Prostate gland (tissue), 2 donors: ENCODE data around the gene TNFAIP2. TPM values are rescaled to one million over a fixed set of nuclear protein-coding genes. Genes with fewer than 3 reads are reported as not detected.
"Not testable (repeated sequence)": the region's sequence is repeated elsewhere in the genome, so short reads cannot be mapped to it uniquely, and the experiment has no call there.

ENCODE experiments used
- DNase-seq: peaks from one replicate; pipeline ENCODE4 v3.0.0-alpha.2; 2019; ENCODE audit warnings: low spot score
- H3K27ac ChIP-seq, 2 donors: fragments of 200-600 bp; sonication (generic); 2 replicates each; pipeline ENCODE4 v1.5.1; 2017 to 2019
- H3K27me3 ChIP-seq: fragments of 200-600 bp; sonication (generic); replicated peaks from 2 replicates; pipeline ENCODE4 v1.5.1; 2019; ENCODE audit not compliant: insufficient read depth
- H3K36me3 ChIP-seq, 2 donors: fragments of 200-600 bp; sonication (generic); 1 replicate in 1 of 2; 2 replicates in 1 of 2; pipeline versions ENCODE4 v1.5.1 to v1.8.1; 2017 to 2019
- H3K4me1 ChIP-seq: fragments of 200-600 bp; sonication (generic); replicated peaks from 2 replicates; pipeline ENCODE4 v1.5.1; 2019
- H3K4me3 ChIP-seq, 2 donors: fragments of 200-600 bp; sonication (generic); 2 replicates each; pipeline ENCODE4 v1.5.1; 2017 to 2019
- H3K9me3 ChIP-seq: fragments of 200-600 bp; sonication (generic); 2 replicates; pipeline ENCODE4 v1.5.1; 2017
- CTCF ChIP-seq, 4 experiments: fragments of 200-600 bp in 2 of 4; fragments of 450-650 bp in 2 of 4; sonication (generic) in 2 of 4; IDR thresholded peaks; 1 replicate in 3 of 4; 2 replicates in 1 of 4; pipeline ENCODE4 v1.5.1; 2016 to 2019; ENCODE audit warnings: antibody characterized with exemption in 4 of 4, mild to moderate bottlenecking in 2 of 4, moderate library complexity in 2 of 4
- POLR2A ChIP-seq: fragments of 450-650 bp; IDR thresholded peaks from one replicate; pipeline ENCODE4 v1.6.1; 2016; ENCODE audit warnings: antibody characterized with exemption, mild to moderate bottlenecking
- POLR2AphosphoS5 ChIP-seq: sonication (generic); formaldehyde crosslinking; IDR thresholded peaks from one replicate; pipeline ENCODE4 v1.6.1; 2017; ENCODE audit warnings: antibody characterized with exemption
- WGBS: methylation state at CpG from one replicate; pipeline ENCODE4 v1.1.5; 2018; 5-methylcytosine and 5-hydroxymethylcytosine counted together
- intact Hi-C: fragments of 100-400 bp; cut with DNase I; formaldehyde crosslinking; loops from one replicate; pipeline ENCODE4 v1.14.2; 2022
- total RNA-seq, 2 donors: library from RNA; depleted of rRNA; stranded (reverse); fragments of >200 nt; gene quantifications; one replicate each; pipeline ENCODE4 v1.1.0, GENCODE V29; 2016

Gene TNFAIP2
- total RNA-seq, 2 donors from 2014 or later = 36.5 to 46.4 TPM

- no peaks in the 10 kb centered on the region for H3K9me3 ChIP-seq
- DNase-seq = no peak
- H3K27ac ChIP-seq = no peak overlapping the region
- H3K4me3 ChIP-seq = no peak overlapping the region
- H3K36me3 ChIP-seq = no peaks in the 10 kb centered on the region
- intact Hi-C loops = no loop called here
- H3K27me3 ChIP-seq = no peaks in the 10 kb centered on the region
- TF ChIP-seq CTCF (IDR thresholded peaks at IDR 0.05) (no peak), POLR2AphosphoS5 (no peak), POLR2A (no peak)
- WGBS = 40% methylated on average over 5 of the region's 6 CpGs
- H3K4me1 ChIP-seq = no peaks in the 10 kb centered on the region
Measured at GRCh38 chr14:103111232-103111868, 11.9 kb upstream of the TNFAIP2 start.

- Histone ChIP-seq H3K4me1 (no peaks in the 10 kb centered on the region), H3K27ac (no peak overlapping the region), H3K36me3 (no peaks in the 10 kb centered on the region), H3K27me3 (no peaks in the 10 kb centered on the region), H3K4me3 (no peak overlapping the region), H3K9me3 (no peaks in the 10 kb centered on the region)
- DNase-seq = no peak
- 63% methylated on average over 11 of the region's 11 CpGs for WGBS
- TF ChIP-seq CTCF (IDR thresholded peaks at IDR 0.05) (no peak), POLR2AphosphoS5 (no peak), POLR2A (no peak)
- intact Hi-C loops = no loop called here
Measured at GRCh38 chr14:103112400-103113243, 10.6 kb upstream of the TNFAIP2 start.

- Histone ChIP-seq H3K36me3 (no peaks in the 10 kb centered on the region), H3K9me3 (no peaks in the 10 kb centered on the region), H3K4me3 (no peak overlapping the region), H3K4me1 (no peaks in the 10 kb centered on the region), H3K27ac (no peak overlapping the region), H3K27me3 (no peaks in the 10 kb centered on the region)
- WGBS = 90% methylated on average over 5 of the region's 5 CpGs
- DNase-seq = no peak
- intact Hi-C loops = no loop called here
- TF ChIP-seq CTCF (IDR thresholded peaks at IDR 0.05) (no peak), POLR2AphosphoS5 (no peak), POLR2A (no peak)
Measured at GRCh38 chr14:103113303-103113702, 10.0 kb upstream of the TNFAIP2 start.

- Histone ChIP-seq H3K27me3 (no peaks in the 10 kb centered on the region), H3K4me3 (no peak overlapping the region), H3K4me1 (no peaks in the 10 kb centered on the region), H3K36me3 (no peaks in the 10 kb centered on the region), H3K9me3 (no peaks in the 10 kb centered on the region), H3K27ac (no peak overlapping the region)
- no peak for DNase-seq
- no peak for TF ChIP-seq CTCF (IDR thresholded peaks at IDR 0.05)
- no peak for TF ChIP-seq POLR2AphosphoS5
- no peak for TF ChIP-seq POLR2A
- intact Hi-C loops = no loop called here
- WGBS = 97% methylated on average over 8 of the region's 13 CpGs
Measured at GRCh38 chr14:103113774-103114173, 9.5 kb upstream of the TNFAIP2 start.

- intact Hi-C loops, H3K27ac ChIP-seq: not testable (repeated sequence)
- 68% methylated on average over 10 of the region's 12 CpGs for WGBS
Measured at GRCh38 chr14:103115086-103115679, 8.1 kb upstream of the TNFAIP2 start.

More at GRCh38 chr14:103115086-103115679, 8.1 kb upstream of the TNFAIP2 start:
- DNase-seq, H3K4me1 ChIP-seq, H3K36me3 ChIP-seq, H3K9me3 ChIP-seq, H3K27me3 ChIP-seq, H3K4me3 ChIP-seq: not testable (repeated sequence)
